GM12891 (cell line): ENCODE measurements around the gene PLBD2.

ENCODE experiments used
- POLR2A ChIP-seq: IDR thresholded peaks from 2 replicates; pipeline ENCODE4 v1.6.1; 2011; ENCODE audit warnings: low read depth, low read length, control low read depth
- POLR2AphosphoS5 ChIP-seq: IDR thresholded peaks from 2 replicates; pipeline ENCODE4 v1.6.1; 2011; ENCODE audit warnings: low read depth, low read length, control low read depth
- POU2F2 ChIP-seq: IDR thresholded peaks from 2 replicates; pipeline ENCODE4 v1.6.1; 2011; ENCODE audit warnings: low read depth, mild to moderate bottlenecking, control low read depth, low read length, moderate library complexity
- SPI1 ChIP-seq: IDR thresholded peaks from 2 replicates; pipeline ENCODE4 v1.6.1; 2011; ENCODE audit warnings: low read depth, low read length, control low read depth
- TAF1 ChIP-seq: IDR thresholded peaks from 2 replicates; pipeline ENCODE4 v1.6.1; 2011; ENCODE audit warnings: low read depth, low read length, control low read depth

DNA sequence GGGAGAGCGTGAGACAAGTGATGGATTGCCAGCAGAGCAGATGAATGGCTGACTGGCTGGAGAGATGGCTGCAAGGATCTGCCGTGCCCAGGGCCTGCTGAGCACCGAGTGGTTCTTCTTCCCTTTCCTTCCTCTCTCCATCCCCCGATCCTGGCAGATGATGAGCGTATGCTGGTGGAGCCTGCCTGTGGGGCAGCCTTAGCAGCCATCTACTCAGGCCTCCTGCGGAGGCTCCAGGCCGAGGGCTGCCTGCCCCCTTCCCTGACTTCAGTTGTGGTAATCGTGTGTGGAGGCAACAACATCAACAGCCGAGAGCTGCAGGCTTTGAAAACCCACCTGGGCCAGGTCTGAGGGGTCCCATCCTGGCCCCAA is 79.3 kb downstream of the PLBD2 start:
- TF ChIP-seq POLR2A (no peak), POLR2AphosphoS5 (no peak), TAF1 (no peak), POU2F2 (no peak), SPI1 (no peak)
